Ureter (tissue), 1 donor: ENCODE results near the gene F5. TPM values are rescaled to one million over a fixed set of nuclear protein-coding genes. Genes with fewer than 3 reads are reported as not detected.

Experiments
- DNase-seq: peaks from one replicate; pipeline ENCODE4 v3.0.0-alpha.2; 2020; ENCODE audit warnings: low spot score
- total RNA-seq: library from RNA; stranded (reverse); gene quantifications from one replicate; pipeline ENCODE4 v1.2.4, GENCODE V29; 2023
- donor health status: DM: yes; HTN: yes; CAD: no.

The F5 gene
- total RNA-seq, 1 donor from 2014 or later: 1.7 TPM

DNA sequence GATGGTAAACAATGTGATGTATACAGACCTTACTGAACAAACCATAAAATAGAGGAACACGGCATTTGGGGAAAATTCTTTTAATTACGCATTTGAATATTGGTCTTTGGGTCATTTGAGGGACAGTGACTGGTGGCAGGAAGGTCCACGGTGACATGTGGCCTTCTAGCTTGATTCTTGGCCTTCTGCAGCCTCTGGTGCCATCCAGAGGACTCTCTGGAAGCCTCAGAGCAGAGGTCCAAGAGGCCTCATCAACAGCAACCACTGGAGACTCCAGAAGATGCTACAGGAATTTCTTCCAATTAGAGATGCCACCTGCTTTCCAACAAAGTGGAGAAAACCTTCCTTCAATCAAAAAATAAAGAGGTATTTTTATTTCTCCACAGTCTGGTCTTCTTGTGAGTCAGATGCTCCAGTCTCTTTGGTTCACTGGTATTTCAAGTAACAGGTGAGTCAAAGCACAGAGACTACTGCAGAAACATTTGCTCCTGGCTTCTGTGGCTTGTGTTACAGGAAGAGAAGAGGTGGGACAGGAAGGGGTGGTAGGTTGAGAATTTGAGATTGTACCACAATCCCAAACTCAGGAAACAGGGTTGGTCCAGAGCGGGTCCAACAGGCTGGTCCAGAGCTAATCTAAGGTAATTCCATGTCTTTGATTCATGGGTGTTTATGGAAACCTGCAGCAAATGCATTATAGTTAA, 2.7 kb upstream of the F5 start:
- DNase-seq: no peak

DNA sequence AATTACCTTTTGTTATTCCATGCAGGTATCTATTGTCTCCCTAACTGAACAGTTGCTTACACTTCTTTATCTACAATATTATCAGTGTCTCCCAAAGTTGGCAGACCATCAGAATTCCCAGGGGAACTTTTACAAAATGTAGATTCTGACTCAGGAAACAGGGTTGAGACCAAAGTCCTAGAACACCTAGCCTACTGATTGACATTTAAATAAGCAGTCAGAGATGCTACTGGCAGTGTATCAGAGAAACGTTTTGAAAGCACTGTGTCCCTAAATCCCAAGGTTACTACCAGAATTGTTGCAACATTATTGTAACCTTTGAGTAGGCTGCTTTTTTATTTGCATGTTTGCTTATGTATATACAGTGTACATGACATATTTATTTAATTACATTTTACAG, 1.8 kb upstream of the F5 start:
- DNase-seq: no peak

DNA sequence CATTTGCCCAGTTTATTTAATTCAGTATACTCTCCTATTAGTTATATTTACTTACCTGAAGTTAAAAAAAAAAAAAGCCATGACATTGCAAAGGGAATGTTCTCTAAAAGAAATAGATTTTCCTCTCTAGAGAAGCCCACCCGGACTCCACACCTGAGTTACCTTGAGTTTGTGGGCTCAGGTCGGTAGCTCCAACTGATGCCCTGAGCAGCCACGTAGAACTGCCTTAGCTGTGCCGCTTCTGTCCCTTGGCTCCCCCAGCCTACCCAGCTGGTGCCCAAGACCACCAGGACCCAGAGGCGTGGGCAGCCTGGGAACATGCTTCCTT, 250 bp downstream of the F5 start:
- no peak for DNase-seq

DNA sequence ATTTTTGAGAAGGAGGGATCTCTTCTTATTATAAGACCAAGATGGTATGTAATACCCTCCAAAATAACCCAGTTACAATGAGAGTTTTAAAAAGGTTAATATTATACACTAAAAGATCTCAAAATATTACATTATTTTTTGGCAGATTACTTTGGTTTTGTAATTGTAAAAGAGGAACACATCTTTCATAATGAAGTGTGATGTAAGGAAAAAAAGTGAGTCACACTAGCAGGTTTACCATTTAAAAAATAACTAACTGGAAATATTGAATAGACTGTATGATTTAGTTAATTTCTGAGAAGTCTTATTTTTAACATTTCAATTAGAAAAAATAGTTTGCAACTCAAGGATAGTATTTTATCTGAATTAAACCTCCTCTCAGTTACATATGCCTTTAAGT, 1.1 kb downstream of the F5 start:
- no peak for DNase-seq

DNA sequence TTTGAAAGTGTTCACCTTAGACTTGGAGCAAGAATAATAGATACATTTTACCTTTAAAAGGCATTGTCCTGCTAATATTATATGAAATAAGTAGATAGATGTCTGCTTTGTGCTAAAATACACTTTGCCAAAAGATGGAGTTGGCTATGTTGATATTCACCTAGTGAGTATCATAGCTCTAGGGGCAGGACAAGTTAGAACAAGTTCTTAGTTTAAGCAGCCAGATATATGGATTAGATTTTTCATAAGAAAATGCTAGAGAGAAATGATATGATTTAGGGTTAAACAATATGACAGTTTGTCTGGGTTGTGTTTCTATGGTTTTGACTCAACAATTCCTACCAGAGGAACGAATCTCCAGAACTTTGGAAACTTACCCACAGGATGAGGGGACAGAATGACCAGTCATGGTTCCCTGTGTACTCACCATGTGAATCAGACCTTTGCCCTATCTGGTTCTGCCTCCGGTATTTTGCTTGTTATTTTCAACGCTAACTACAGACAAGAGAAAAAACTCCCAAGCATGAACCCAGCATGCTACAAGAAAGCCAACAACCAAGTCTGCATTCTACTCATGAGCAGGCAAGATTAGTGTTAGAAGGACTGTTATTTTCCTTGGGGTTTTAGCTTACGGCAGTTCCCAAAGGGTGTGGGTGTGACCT, 1.7 kb downstream of the F5 start:
- DNase-seq: no peak

DNA sequence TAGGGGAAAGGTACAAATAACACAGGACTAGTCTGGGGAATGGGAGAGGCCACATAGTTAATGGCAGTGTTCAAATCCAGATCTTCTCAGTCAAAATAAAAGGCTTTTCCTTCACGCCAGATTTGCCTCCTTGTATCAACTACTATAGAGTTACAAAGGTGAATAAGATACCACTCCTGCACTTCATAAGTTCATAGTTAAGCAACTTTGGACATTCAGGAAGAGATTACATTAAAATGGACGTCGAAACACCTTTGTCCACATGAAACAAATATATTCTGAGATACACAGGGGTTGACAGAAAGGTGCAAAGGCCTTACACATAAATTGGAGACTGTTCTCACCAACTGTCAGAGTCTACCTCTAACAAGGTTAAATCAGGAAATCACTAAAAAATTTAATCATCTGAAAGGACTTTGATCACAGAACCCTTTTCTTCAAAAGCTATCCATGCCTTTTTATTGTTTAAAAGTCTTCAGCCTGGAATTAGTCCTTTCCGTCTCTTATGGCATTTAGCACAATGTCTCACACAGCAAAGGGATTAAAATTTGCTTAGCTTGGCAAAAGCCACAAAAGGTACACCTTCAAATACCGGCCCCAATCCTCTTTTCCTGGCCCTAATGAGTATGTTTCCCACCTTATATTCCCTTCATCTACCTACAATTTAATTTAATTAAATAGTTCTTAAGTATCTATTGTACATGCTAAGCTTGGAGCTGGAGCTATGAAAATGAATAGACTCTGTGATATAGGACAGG, 8.1 kb downstream of the F5 start:
- no peak for DNase-seq

DNA sequence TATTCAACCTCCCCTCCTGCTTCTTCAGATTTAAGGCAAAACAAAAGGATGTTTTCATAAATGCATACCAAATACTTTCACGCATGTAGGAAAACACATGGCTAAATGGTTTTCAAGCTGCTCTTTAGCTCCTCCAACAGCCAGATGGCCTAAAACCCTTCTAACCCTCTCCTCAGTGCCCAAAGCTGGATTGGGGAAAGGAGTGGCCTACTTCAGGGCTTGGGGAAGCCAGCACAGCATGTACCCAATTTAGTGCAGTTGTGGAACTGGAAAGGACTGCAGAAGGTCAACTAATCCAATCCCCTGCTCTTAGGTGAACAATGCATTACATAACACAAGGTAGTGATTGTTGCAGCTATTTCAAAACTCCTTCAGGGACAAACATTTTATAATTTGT, 9.3 kb downstream of the F5 start:
- no peak for DNase-seq

DNA sequence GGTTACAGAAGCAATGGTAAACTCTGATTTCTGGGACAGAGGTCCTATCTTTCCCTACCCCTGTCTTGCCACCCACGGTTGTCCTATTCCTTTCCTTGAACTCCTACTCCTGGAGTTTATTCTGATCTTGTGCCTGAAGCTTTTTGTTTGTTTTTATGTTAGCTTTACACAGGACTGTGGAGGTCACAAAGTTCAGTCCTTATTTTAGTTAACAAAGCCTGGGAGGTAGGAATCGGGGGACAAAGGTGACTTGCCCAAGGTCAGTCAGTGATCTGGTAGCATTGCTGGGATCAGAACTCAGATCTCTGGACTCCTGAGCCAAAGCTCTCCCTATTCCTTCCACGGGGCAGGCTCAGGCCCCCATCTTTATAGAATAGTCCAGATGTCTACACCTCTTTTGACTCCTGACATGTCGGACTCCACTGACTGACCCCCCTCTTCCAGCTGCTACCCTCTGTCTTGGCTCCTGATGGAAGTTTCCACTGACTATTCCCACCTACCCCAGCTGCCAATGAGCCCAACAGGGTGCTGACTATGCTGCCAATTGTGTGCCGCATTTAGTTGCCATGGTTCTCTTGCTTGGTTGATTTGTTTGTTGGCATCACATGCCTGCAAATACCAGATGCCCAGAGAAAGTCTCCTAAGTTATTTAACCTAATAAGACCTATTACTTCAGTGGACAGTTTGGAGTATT, 9.9 kb downstream of the F5 start:
- no peak for DNase-seq

DNA sequence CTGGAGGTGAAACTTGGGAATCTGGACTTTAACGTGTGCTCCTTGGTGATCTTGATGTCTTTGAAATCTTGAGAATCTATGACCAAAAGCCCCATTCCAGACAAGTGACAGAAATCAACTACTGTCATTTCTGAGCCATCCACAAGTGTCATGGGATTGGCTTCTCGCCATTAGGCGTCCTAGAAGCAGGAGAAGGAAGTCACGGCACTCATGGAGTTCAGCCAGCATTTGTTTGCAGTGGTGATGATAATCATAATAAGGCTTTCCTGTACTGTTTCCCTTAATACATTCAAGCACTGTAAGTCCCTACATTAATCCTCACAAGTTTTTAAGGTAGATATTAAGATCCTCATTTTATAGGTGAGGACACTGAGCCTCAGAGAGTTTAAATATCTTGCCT, 11.9 kb downstream of the F5 start:
- DNase-seq: no peak

DNA sequence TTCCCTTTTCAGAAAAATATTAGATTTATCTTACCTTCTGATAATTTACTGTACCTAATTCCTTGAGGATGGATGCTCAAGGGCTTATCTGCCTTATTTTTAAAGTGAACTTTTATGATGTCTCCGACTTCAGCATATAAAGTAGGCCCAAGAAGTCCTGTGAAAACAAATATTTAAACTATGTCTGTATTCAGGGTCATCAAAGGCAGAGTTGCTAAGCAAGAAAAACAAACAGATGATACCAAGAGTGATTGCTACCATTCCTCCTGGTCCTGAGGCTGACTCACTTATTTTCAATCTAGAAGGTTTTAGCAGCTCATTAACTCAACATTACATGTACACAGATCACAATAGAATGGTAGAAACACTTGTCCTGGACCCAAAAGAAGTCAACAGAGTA, 14.1 kb downstream of the F5 start:
- no peak for DNase-seq

DNA sequence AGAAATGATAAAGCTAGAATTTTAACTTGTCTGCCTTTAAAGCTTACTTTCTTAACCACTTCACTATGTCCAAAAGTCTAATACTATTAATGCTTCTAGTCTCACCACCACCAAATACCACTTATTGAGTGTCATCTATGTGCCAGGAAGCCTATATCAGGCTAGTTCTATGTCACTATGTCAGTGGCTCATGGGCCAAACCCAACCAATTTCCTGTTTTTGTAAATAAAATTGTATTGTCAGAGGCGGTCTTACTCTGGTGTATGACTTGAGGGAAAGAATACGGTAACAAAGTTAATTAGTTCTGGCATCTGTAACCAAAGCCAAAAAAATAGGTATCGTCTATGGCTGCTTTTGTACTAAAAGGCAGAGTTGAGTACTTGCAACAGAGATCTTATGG, 14.8 kb downstream of the F5 start:
- no peak for DNase-seq

DNA sequence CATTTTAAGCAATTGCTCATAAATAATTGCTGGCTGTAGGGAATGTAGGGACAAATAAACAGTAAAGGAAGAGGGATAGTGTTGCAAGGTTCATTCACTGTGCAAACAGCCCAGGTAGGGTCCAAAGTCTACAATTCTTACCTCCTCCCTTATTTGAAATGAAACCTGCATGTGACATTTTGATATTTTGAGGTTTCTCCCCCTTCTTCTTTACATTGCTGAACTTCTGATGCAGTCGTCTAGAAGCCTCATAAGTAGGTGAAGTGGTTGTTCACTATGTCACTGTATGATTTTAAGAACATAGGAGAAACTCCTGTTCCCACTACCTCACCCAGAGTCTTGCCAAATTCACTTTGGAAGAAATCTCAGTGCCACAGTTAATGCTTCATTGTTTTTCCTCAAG, 16.1 kb downstream of the F5 start:
- DNase-seq: no peak

DNA sequence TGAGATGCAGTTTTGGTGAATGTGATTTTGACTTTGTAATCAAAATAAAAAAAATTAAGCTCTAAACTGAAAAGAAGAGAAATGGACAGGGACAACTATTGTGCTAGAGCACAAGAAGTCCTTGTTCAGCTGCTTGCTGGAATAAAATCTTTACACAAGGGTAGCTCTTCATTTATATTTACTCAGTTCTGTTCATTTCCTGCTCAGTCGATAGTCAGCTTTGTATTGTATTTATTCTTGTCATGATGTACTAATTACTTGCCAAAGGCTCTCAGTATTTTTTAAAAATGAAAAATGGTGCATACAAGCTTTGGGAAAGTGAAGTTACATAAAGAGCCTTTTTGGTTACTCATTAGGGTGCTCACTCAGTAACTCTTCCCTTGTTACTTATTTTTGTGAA, 17.8 kb downstream of the F5 start:
- no peak for DNase-seq

DNA sequence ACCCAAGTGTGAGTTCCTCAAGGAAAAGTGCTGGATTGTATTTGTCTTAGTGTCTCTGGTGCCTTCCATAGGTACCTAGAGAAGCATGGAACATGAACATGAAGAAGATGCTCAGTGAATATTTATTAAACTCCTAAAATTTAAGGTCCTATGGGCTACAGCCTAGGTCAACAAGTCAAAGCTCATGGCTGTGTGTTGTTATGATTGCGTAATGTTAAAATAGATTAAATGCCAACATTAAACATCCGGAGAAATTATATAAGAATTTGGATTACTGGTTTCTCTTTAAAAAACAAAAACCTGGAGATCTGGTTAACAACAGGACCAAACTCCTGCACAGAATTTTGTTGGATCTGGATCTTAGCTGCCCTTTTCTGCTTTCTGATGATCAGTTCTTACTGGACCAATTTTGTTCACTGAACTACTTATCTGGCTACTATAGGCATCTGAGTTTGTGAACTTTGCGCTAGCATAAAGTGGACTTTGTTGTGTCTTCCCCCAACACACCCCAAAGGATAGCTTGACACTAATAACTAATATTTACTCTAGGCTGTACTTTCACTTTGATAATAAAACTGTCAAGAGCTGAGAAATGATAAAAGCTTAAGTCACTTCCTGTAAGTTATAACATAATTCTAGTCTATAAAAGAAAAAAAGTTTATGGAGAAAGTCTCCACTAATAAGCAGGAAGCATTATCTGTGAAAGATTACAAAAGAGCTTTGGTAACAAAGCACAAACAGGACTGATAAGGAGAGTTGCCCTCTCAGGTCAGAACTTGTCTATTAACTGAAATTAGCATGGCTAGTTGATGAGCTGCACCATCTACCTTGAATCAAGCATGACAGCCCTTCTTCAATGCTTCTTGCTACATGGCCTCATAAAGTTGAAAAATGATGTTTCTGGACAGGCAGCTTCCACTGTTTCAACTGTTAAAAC, 20.7 kb downstream of the F5 start:
- no peak for DNase-seq

DNA sequence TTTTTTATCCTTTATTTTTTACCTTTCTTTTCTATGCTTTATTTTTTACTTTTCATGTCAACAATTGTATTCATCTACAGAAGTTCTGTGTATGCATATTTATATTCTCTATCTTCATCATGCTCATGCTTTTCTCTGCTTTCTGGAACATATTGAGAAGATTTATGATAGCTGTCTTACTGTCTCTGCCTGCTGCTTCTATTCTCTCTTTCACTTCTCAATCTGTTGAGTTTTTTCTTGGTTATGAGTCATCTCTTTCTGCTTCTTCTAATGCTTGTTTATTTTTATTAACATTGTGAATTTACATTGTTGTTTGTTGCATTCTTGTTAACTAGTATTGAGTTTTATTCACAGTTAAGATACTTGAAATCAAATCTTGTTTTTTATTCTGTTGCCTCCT, 22.6 kb downstream of the F5 start:
- no peak for DNase-seq

DNA sequence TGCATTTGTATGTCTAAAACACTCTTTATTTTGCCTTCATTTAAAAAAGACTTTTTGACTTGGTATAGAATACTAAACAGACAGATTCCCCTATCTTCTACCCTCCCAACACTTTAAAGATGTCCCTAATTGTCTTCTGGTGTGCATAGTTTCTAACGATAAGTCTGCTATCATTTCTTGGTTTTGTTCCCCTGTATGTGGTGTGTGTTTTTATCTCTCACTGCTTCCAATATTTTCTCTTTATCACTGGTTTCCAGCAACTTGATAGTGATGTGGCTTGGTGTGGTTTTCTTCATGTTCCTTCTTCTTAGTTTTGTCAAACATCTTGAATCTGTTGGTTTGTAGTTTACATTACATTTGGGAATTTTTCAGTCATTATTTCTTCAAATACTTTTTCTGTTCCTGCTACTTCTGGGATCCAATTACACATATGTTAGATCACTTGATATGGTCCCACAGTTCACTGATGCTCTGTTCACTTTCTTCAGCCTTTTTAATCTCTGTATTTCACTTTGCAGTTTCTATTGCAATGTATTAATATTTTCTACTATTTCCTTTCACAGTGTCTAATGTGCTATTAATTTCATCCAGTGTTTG, 23.2 kb downstream of the F5 start:
- DNase-seq: no peak

DNA sequence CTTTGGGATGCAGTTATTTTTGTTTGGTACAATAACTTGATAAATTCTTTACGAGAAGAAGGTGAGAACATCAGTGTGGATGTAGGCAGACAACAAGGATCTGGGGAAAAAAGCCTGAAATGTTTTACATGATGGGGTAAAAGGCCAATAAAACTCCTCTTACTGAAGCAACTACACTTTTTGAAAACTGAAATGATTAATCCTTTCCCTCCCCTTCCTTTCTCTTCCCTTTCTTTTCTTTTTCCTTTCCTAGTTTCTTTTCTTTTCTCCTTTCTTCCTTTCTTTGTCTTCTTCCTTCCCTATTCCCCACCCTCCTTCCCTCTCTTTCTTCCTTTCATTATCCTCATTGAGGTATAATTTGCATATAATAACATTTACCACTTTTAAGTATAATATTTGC, 24.6 kb downstream of the F5 start:
- no peak for DNase-seq

DNA sequence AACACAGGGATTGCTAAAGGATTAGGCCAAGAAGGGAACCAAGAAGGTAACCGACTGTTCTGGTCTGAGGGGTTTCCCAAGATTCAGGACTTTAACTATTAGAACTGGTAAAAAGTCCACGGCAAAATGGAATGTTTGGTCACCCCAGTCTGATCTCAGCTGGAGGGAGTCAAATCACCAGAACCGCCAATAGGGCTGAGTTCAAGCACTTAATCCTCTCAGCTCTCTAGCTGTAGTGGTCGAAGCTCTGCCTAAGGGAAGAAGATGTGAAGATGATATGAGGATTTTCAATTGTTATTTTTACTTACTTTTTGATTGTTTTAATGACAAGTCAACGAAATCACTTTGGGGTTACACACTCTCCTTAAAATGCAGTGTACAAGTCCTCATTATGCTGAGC, 29.1 kb downstream of the F5 start:
- DNase-seq: no peak

DNA sequence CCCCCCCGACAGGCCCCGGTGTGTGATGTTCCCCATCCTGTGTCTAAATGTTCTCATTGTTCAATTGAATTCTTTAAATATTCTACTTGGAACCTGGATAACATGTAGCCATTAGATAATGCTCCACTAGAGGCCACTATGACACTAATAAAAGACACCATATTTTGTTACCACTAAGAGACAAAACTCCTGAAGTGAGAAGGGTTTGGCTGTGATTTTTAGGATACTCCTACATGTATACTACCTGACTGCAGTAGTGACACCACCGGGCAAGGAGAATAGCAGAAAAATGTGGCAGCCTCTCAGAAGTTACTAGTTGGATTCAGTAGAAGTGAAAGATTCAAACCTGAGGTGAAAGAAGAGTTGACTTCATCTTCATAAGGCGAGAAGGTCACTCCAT, 36.0 kb downstream of the F5 start:
- no peak for DNase-seq

DNA sequence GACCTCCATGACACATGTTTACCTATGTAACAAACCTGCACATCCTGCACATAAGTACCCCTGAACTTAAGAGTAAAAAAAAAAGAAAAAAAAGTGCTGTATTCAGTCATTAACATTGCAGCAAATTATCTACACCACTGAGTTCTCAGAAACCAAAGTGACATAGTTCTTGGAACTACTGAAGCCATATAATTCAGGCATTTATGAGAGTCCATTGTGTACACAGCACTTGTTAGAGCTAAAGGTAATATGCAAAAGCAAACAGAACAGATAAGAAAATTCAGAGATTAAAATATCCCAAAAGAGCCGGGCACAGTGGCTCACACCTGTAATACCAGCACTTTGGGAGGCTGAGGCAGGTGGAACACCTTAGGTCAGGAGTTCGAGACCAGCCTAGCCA, 38.0 kb downstream of the F5 start:
- no peak for DNase-seq
